ENCODE data around the gene RBM19.

The RBM19 gene

DNA sequence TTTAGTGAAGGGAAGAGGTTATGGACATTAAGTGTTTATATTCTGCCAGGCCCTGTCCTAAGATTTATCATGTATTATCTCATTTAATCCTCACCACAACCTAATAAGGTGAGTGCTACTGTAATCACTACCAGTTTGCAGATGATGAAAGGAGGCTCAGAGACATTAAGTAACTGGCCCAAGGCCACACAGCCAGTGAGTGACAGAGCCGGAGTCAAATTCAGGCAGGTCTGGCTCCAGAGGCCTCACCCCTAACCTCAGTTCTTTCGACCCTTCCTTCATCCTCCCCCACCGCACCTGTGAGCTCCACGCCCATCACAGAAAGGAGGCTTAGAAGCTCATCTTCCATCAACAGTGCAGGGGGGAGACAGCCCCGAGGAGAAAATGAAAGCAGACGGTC is 197.3 kb downstream of the RBM19 start:
- H3K27ac ChIP-seq (replicated peaks), result no peak overlapping the region
- no peak overlapping the region for H3K4me3 ChIP-seq (replicated peaks; ENCODE audit: insufficient read depth, low read length)
- DNase-seq (ENCODE audit: low read depth in 1 of 2, low spot score in 1 of 2), result no peak
- H3K27me3 ChIP-seq (ENCODE audit: insufficient read depth, poor library complexity, severe bottlenecking), result no peaks in the 10 kb centered on the region
- no peak for TF ChIP-seq GABPA (IDR thresholded peaks at IDR 0.05; ENCODE audit: low read depth)

DNA sequence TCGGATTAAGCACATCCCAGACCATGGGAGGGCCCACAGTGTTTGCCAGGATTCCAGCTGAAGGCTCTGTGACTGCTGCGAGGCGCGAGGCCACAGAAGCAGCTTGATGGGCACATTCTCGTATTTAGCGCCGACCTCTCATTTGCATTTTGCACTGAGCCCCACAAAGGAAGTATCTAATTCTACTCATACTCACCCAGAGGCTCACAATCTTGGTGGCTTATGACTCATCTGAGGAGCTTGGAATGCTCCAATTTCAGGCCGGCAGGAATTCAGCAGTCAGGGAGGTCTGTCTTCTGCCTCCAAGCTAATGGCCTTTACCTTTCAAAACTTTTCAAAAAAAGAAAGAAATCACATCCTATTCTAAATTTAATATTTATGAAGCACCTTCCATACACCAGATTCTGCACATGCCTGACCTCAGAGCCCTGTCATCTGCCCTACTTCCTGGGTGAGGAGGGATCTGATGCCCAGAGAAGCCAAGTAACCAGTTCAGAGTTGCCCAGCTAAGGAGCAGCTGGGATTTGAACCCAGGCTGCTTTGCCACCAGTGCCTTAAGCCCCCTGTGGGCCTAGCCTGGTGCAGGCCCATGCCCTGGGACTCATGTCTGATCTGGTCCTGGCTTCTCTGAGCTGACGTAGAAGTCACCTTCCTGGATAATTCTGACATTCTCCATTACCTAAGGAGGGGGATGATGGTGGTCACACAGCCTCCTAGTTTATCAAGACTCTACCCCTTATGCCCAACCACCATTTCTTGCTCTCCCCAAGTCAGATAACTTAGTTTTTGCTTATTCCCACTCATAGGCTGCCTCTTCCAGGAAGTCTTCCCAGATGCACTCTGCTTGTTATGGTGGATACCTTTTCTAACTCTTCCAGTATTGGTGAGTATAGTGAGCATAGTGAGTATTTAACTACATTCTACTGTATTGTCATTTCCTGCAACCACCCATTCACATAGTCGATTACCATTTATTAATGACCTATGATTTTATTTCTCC is 198.9 kb downstream of the RBM19 start:
- H3K27ac ChIP-seq (replicated peaks), result no peak overlapping the region
- no peaks in the 10 kb centered on the region for H3K27me3 ChIP-seq (ENCODE audit: insufficient read depth, poor library complexity, severe bottlenecking)
- TF ChIP-seq SPI1 (IDR thresholded peaks at IDR 0.05; ENCODE audit: borderline replicate concordance, low read depth), result no peak
- TF ChIP-seq GABPA (IDR thresholded peaks at IDR 0.05; ENCODE audit: low read depth), result no peak
- TF ChIP-seq, protein P1, sequence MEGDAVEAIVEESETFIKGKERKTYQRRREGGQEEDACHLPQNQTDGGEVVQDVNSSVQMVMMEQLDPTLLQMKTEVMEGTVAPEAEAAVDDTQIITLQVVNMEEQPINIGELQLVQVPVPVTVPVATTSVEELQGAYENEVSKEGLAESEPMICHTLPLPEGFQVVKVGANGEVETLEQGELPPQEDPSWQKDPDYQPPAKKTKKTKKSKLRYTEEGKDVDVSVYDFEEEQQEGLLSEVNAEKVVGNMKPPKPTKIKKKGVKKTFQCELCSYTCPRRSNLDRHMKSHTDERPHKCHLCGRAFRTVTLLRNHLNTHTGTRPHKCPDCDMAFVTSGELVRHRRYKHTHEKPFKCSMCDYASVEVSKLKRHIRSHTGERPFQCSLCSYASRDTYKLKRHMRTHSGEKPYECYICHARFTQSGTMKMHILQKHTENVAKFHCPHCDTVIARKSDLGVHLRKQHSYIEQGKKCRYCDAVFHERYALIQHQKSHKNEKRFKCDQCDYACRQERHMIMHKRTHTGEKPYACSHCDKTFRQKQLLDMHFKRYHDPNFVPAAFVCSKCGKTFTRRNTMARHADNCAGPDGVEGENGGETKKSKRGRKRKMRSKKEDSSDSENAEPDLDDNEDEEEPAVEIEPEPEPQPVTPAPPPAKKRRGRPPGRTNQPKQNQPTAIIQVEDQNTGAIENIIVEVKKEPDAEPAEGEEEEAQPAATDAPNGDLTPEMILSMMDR (IDR thresholded peaks at IDR 0.05; ENCODE audit: insufficient read depth, low read length), result no peak
- no peak for TF ChIP-seq POLR2AphosphoS5 (IDR thresholded peaks at IDR 0.05; ENCODE audit: low read depth)
- TF ChIP-seq, protein P2, sequence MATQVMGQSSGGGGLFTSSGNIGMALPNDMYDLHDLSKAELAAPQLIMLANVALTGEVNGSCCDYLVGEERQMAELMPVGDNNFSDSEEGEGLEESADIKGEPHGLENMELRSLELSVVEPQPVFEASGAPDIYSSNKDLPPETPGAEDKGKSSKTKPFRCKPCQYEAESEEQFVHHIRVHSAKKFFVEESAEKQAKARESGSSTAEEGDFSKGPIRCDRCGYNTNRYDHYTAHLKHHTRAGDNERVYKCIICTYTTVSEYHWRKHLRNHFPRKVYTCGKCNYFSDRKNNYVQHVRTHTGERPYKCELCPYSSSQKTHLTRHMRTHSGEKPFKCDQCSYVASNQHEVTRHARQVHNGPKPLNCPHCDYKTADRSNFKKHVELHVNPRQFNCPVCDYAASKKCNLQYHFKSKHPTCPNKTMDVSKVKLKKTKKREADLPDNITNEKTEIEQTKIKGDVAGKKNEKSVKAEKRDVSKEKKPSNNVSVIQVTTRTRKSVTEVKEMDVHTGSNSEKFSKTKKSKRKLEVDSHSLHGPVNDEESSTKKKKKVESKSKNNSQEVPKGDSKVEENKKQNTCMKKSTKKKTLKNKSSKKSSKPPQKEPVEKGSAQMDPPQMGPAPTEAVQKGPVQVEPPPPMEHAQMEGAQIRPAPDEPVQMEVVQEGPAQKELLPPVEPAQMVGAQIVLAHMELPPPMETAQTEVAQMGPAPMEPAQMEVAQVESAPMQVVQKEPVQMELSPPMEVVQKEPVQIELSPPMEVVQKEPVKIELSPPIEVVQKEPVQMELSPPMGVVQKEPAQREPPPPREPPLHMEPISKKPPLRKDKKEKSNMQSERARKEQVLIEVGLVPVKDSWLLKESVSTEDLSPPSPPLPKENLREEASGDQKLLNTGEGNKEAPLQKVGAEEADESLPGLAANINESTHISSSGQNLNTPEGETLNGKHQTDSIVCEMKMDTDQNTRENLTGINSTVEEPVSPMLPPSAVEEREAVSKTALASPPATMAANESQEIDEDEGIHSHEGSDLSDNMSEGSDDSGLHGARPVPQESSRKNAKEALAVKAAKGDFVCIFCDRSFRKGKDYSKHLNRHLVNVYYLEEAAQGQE (IDR thresholded peaks at IDR 0.05; ENCODE audit: insufficient replicate concordance, low read depth), result no peak
- H3K4me3 ChIP-seq (replicated peaks; ENCODE audit: insufficient read depth, low read length), result no peak overlapping the region
- DNase-seq (ENCODE audit: low read depth in 1 of 2, low spot score in 1 of 2), result no peak

Data from HL-60 (cell line).